Keratinocyte (primary cell): Measurements from ENCODE around the gene C4orf17.

Experiments
- CTCF ChIP-seq, 3 experiments: IDR thresholded peaks in 1 of 3; conservative IDR thresholded peaks in 1 of 3; optimal IDR thresholded peaks in 1 of 3; 2 replicates in 2 of 3; 3 replicates in 1 of 3; pipeline versions ENCODE3 to v1.5.1; 2011; ENCODE audit warnings: low read length in 3 of 3, mild to moderate bottlenecking in 3 of 3, moderate library complexity in 2 of 3, control low read depth in 1 of 3, inconsistent platforms in 1 of 3; ENCODE audit not compliant: insufficient read depth in 2 of 3; ENCODE audit errors: extremely low read depth in 1 of 3
- EZH2 ChIP-seq: IDR thresholded peaks from one replicate; pipeline ENCODE4 v1.6.1; 2012; ENCODE audit warnings: inconsistent platforms, mild to moderate bottlenecking, low read length, moderate library complexity

- TF ChIP-seq CTCF (optimal IDR thresholded peaks at IDR 0.05 in 1 of 3, IDR thresholded peaks at IDR 0.05 in 1 of 3, conservative IDR thresholded peaks at IDR 0.05 in 1 of 3; ENCODE audit: extremely low read depth in 1 of 3, insufficient read depth in 2 of 3, low read length in 3 of 3), result no peak
- TF ChIP-seq EZH2, result no peak
Measured at GRCh38 chr4:99537674-99538073, 26.9 kb downstream of the C4orf17 start.
